OCI-LY7 (cell line): ENCODE measurements around the gene PDXP. TPM values are rescaled to one million over a fixed set of nuclear protein-coding genes. Genes with fewer than 3 reads are reported as not detected.

Source experiments
- BruUV-seq: library from RNA; stranded (reverse); fragments of 400-500 nt; replicated peaks from 2 replicates; lab custom pipeline; 2021; lab: Mats Ljungman, UMichigan
- CTCF ChIA-PET: fragments of 300-600 bp; sonication (Branson Sonifier 250); formaldehyde crosslinking; loops from one replicate; lab custom pipeline; 2022; ENCODE audit warnings: antibody characterized with exemption; ENCODE audit not compliant: unreplicated experiment; lab: Charles Lee
- POLR2A ChIA-PET: fragments of 300-600 bp; sonication (Branson Sonifier 250); formaldehyde crosslinking; loops from one replicate; lab custom pipeline; 2022; ENCODE audit warnings: antibody characterized with exemption; lab: Charles Lee
- DNase-seq: peaks from one replicate; pipeline ENCODE4 v3.0.0-alpha.2; 2015; ENCODE audit warnings: low spot score
- H2AFZ ChIP-seq: fragments of 200-600 bp; sonication (generic), shearing (Covaris generic); 2 replicates; pipeline ENCODE4 v1.6.1; 2014; ENCODE audit warnings: mild to moderate bottlenecking, antibody characterized with exemption, low read length, moderate library complexity
- H3K27ac ChIP-seq: fragments of 200-600 bp; sonication (generic); 2 replicates; pipeline ENCODE4 v1.5.1; 2014; ENCODE audit warnings: mixed run types, low read depth, mild to moderate bottlenecking, moderate library complexity, low read length, inconsistent platforms; ENCODE audit not compliant: poor library complexity, severe bottlenecking
- H3K36me3 ChIP-seq: fragments of 200-600 bp; sonication (generic); 2 replicates; pipeline ENCODE4 v1.6.1; 2014; ENCODE audit warnings: mild to moderate bottlenecking, antibody characterized with exemption, low read length, moderate library complexity, mixed read lengths; ENCODE audit not compliant: insufficient read depth
- H3K4me1 ChIP-seq: fragments of 200-600 bp; sonication (generic); 2 replicates; pipeline ENCODE4 v1.5.1; 2014; ENCODE audit warnings: mild to moderate bottlenecking, low read length; ENCODE audit not compliant: insufficient read depth, poor library complexity, severe bottlenecking
- H3K4me2 ChIP-seq: fragments of 200-600 bp; sonication (generic); 2 replicates; pipeline ENCODE4 v1.6.1; 2014; ENCODE audit warnings: mild to moderate bottlenecking, low read length
- H3K4me3 ChIP-seq: fragments of 200-600 bp; sonication (generic); 2 replicates; pipeline ENCODE4 v1.5.1; 2014; ENCODE audit warnings: mild to moderate bottlenecking, low read depth, low read length; ENCODE audit not compliant: poor library complexity, severe bottlenecking
- H3K79me2 ChIP-seq: fragments of 200-600 bp; sonication (generic); 2 replicates; pipeline ENCODE4 v1.6.1; 2016; ENCODE audit warnings: low read depth, mild to moderate bottlenecking, low read length, moderate library complexity, mixed read lengths; ENCODE audit not compliant: insufficient read depth
- H3K9me2 ChIP-seq: fragments of 200-600 bp; sonication (generic); 2 replicates; pipeline ENCODE4 v1.6.1; 2016; ENCODE audit warnings: mild to moderate bottlenecking, low read length, mixed read lengths; ENCODE audit not compliant: insufficient read depth
- H3K9me3 ChIP-seq: fragments of 200-600 bp; sonication (generic); 2 replicates; pipeline ENCODE4 v1.6.1; 2014; ENCODE audit warnings: mild to moderate bottlenecking, mixed run types, low read length, mixed read lengths
- H4K20me1 ChIP-seq: fragments of 200-600 bp; sonication (generic); 2 replicates; pipeline ENCODE4 v1.6.1; 2014; ENCODE audit warnings: mild to moderate bottlenecking, antibody characterized with exemption, low read length, moderate library complexity, mixed read lengths; ENCODE audit not compliant: insufficient read depth
- CTCF ChIP-seq: fragments of 200-600 bp; sonication (generic); conservative IDR thresholded peaks from 2 replicates; pipeline ENCODE4 v1.5.1; 2014; ENCODE audit warnings: mild to moderate bottlenecking, antibody characterized with exemption, low read length, moderate library complexity, mixed read lengths
- EZH2phosphoT487 ChIP-seq: fragments of 200-600 bp; sonication (generic); IDR thresholded peaks from 2 replicates; pipeline ENCODE4 v1.6.1; 2018; ENCODE audit warnings: low read depth, borderline replicate concordance, mild to moderate bottlenecking, mixed run types, antibody characterized with exemption, low read length, moderate library complexity, mixed read lengths
- intact Hi-C: fragments of 100-400 bp; cut with micrococcal nuclease; formaldehyde crosslinking; loops from one replicate; pipeline ENCODE4 v1.10.0; 2022; ENCODE audit not compliant: unreplicated experiment
- total RNA-seq, 2 experiments: library from RNA; depleted of rRNA in 1 of 2; stranded (reverse); fragments of >200 nt in 1 of 2; shearing (Covaris generic) in 1 of 2; gene quantifications; 2 replicates each; pipeline ENCODE4 v1.2.3, GENCODE V29; 2014 to 2022

PDXP gene
- total RNA-seq, 2 experiments from 2014 or later, result 55.8 to 61.2 TPM

GRCh38 chr22:37672206-37672919 lies 13.8 kb downstream of the PDXP start:
- Histone ChIP-seq H3K27ac (peak overlapping the region; percentile 31), H3K9me2 (no peaks in the 10 kb centered on the region), H3K9me3 (no peaks in the 10 kb centered on the region), H3K79me2 (no peaks in the 10 kb centered on the region), H3K4me2 (peak overlapping the region; percentile 40; the same call in 1 of the 2 replicates), H3K4me1 (peaks cover 34% of the 10 kb centered on the region), H4K20me1 (no peaks in the 10 kb centered on the region), H3K4me3 (no peak overlapping the region), H2AFZ (no peak overlapping the region), H3K36me3 (peaks cover 11% of the 10 kb centered on the region)
- DNase-seq, result no peak
- no TSS peak for BruUV-seq
- ChIA-PET CTCF (no interaction called here), POLR2A (interaction anchor here (0.6 to 0.7 kb wide), 2 partner anchors 10 to 11 kb away, joined by 3 read pairs; no protein-coding TSS in a partner anchor)
- intact Hi-C loops, result no loop called here
- peak; percentile 29; the same call in 1 of the 2 replicates for TF ChIP-seq CTCF
- TF ChIP-seq EZH2phosphoT487, result no peak

GRCh38 chr22:37672920-37673455 lies 14.5 kb downstream of the PDXP start:
- Histone ChIP-seq H3K27ac (no peak overlapping the region), H3K4me2 (peak overlapping the region; percentile 40; the same call in 1 of the 2 replicates)

More at GRCh38 chr22:37672920-37673455, 14.5 kb downstream of the PDXP start:
- Histone ChIP-seq H3K9me3 (no peaks in the 10 kb centered on the region), H3K4me1 (peaks cover 40% of the 10 kb centered on the region), H4K20me1 (no peaks in the 10 kb centered on the region), H3K79me2 (no peaks in the 10 kb centered on the region), H2AFZ (no peak overlapping the region), H3K36me3 (peaks cover 5% of the 10 kb centered on the region; the same call in 1 of the 2 replicates), H3K9me2 (no peaks in the 10 kb centered on the region), H3K4me3 (no peak overlapping the region)
- POLR2A ChIA-PET, result interaction anchor here (0.6 kb wide), 1 partner anchor 10 kb away, joined by 3 read pairs; no protein-coding TSS in a partner anchor
- no TSS peak for BruUV-seq
- intact Hi-C loops, result no loop called here
- no peak for TF ChIP-seq EZH2phosphoT487
- no peak for TF ChIP-seq CTCF
- CTCF ChIA-PET, result no interaction called here
- DNase-seq, result no peak
